GM23248 (cell line): ENCODE data around the gene SLC22A24. TPM values are rescaled to one million over a fixed set of nuclear protein-coding genes. Genes with fewer than 3 reads are reported as not detected.

Experiments used
- DNase-seq: peaks from one replicate; pipeline ENCODE4 v3.0.0-alpha.2; 2015
- H2AFZ ChIP-seq: fragments of 200-600 bp; sonication (generic); 2 replicates; pipeline ENCODE4 v1.6.1; 2016; ENCODE audit warnings: antibody characterized with exemption
- H3F3A ChIP-seq: fragments of 200-600 bp; sonication (generic); 2 replicates; pipeline ENCODE4 v1.6.1; 2016; ENCODE audit warnings: mild to moderate bottlenecking, antibody characterized with exemption, mixed run types; ENCODE audit not compliant: insufficient read depth
- H3K27ac ChIP-seq: fragments of 200-600 bp; sonication (generic); 2 replicates; pipeline ENCODE4 v1.5.1; 2016; ENCODE audit warnings: mild to moderate bottlenecking
- H3K27me3 ChIP-seq: fragments of 200-600 bp; sonication (generic); replicated peaks from 2 replicates; pipeline ENCODE4 v1.6.1; 2016; ENCODE audit warnings: mild to moderate bottlenecking; ENCODE audit not compliant: insufficient read depth
- H3K36me3 ChIP-seq: fragments of 200-600 bp; sonication (generic); 2 replicates; pipeline ENCODE4 v1.6.1; 2016; ENCODE audit warnings: low read depth, mild to moderate bottlenecking
- H3K4me1 ChIP-seq: fragments of 200-600 bp; sonication (generic); 2 replicates; pipeline ENCODE4 v1.6.1; 2016; ENCODE audit warnings: mild to moderate bottlenecking; ENCODE audit not compliant: insufficient read depth
- H3K4me2 ChIP-seq: fragments of 200-600 bp; sonication (generic); one replicate; pipeline ENCODE4 v1.6.1; 2016; ENCODE audit warnings: mild to moderate bottlenecking; ENCODE audit not compliant: unreplicated experiment
- H3K4me3 ChIP-seq: fragments of 200-600 bp; sonication (generic); 2 replicates; pipeline ENCODE4 v1.5.1; 2016; ENCODE audit warnings: mild to moderate bottlenecking
- H3K79me2 ChIP-seq: fragments of 200-600 bp; sonication (generic); 2 replicates; pipeline ENCODE4 v1.6.1; 2016; ENCODE audit warnings: mild to moderate bottlenecking; ENCODE audit not compliant: insufficient read depth
- H3K9ac ChIP-seq: fragments of 200-600 bp; sonication (generic); 2 replicates; pipeline ENCODE4 v1.6.1; 2016; ENCODE audit warnings: mild to moderate bottlenecking
- H3K9me2 ChIP-seq: fragments of 200-600 bp; sonication (generic); 2 replicates; pipeline ENCODE4 v1.6.1; 2016; ENCODE audit warnings: mixed run types, mild to moderate bottlenecking, moderate library complexity; ENCODE audit not compliant: insufficient read depth
- H3K9me3 ChIP-seq: fragments of 200-600 bp; sonication (generic); one replicate; pipeline ENCODE4 v1.6.1; 2017; ENCODE audit warnings: low read depth
- H4K20me1 ChIP-seq: fragments of 200-600 bp; sonication (generic); 2 replicates; pipeline ENCODE4 v1.6.0; 2016; ENCODE audit not compliant: insufficient read depth
- EZH2 ChIP-seq: fragments of 200-600 bp; sonication (generic); IDR thresholded peaks from 2 replicates; pipeline ENCODE4 v1.6.1; 2018; ENCODE audit warnings: antibody characterized with exemption, mild to moderate bottlenecking; ENCODE audit not compliant: insufficient read depth, poor library complexity, severe bottlenecking
- EZH2phosphoT487 ChIP-seq: fragments of 200-600 bp; sonication (generic); IDR thresholded peaks from 2 replicates; pipeline ENCODE4 v1.6.1; 2018; ENCODE audit warnings: antibody characterized with exemption, moderate library complexity, mild to moderate bottlenecking, low read depth; ENCODE audit not compliant: insufficient read depth
- WGBS, 2 experiments: methylation state at CpG; one replicate each; pipeline ENCODE4 v1.1.6; 2015 to 2017; ENCODE audit warnings: low lambda C conversion rate in 2 of 2, low coverage in 1 of 2; ENCODE audit errors: missing lambda C conversion rate in 2 of 2; 5-methylcytosine and 5-hydroxymethylcytosine counted together
- in situ Hi-C: fragments of 300-500 bp; cut with MboI; formaldehyde crosslinking; loops from 2 replicates; pipeline ENCODE4 v1.15.0; 2020
- polyA plus RNA-seq: library from polyadenylated mRNA; unstranded; fragments of >200 nt; fragmentation: Nextera tagmentation; extraction: Ambion mirVana; gene quantifications from 2 replicates; pipeline ENCODE4 v1.2.1, GENCODE V29; 2016
- total RNA-seq: library from RNA; depleted of rRNA; stranded (reverse); fragments of >200 nt; shearing (Covaris generic); gene quantifications from 2 replicates; pipeline ENCODE4 v1.2.3, GENCODE V29; 2014

SLC22A24 gene
- total and polyA plus RNA-seq, 2 experiments from 2014 or later, result not detected

- in situ Hi-C loops, result no loop called here
- Histone ChIP-seq H3K36me3 (no peaks in the 10 kb centered on the region), H3K9me2 (no peaks in the 10 kb centered on the region), H4K20me1 (no peaks in the 10 kb centered on the region), H3K27ac (no peak overlapping the region), H3K9me3 (no peaks in the 10 kb centered on the region), H3K4me1 (no peaks in the 10 kb centered on the region), H3K9ac (no peak overlapping the region), H2AFZ (no peak overlapping the region), H3F3A (no peaks in the 10 kb centered on the region), H3K79me2 (no peaks in the 10 kb centered on the region), H3K4me2 (no peak overlapping the region), H3K4me3 (no peak overlapping the region), H3K27me3 (no peaks in the 10 kb centered on the region)
- DNase-seq, result peak; percentile 35
- no peak for TF ChIP-seq EZH2
- no peak for TF ChIP-seq EZH2phosphoT487
- WGBS, 2 experiments, result 25 to 27% methylated on average over 4 of the region's 4 CpGs
Measured at GRCh38 chr11:63165706-63166310, 21.8 kb upstream of the SLC22A24 start.

GRCh38 chr11:63155794-63156193 lies 11.8 kb upstream of the SLC22A24 start:
- in situ Hi-C loops, result no loop called here
- TF ChIP-seq EZH2phosphoT487, result no peak
- TF ChIP-seq EZH2, result no peak

GRCh38 chr11:63146581-63146980 lies 2.6 kb upstream of the SLC22A24 start:
- Histone ChIP-seq H3F3A (no peaks in the 10 kb centered on the region), H3K27me3 (no peaks in the 10 kb centered on the region), H3K79me2 (no peaks in the 10 kb centered on the region), H3K4me1 (no peaks in the 10 kb centered on the region), H2AFZ (no peak overlapping the region), H3K9me2 (no peaks in the 10 kb centered on the region), H3K4me2 (no peak overlapping the region), H4K20me1 (no peaks in the 10 kb centered on the region), H3K4me3 (no peak overlapping the region), H3K36me3 (no peaks in the 10 kb centered on the region), H3K27ac (no peak overlapping the region), H3K9ac (no peak overlapping the region), H3K9me3 (no peaks in the 10 kb centered on the region)
- in situ Hi-C loops, result no loop called here
- DNase-seq, result no peak
- 17 to 23% methylated on average over 2 of the region's 2 CpGs for WGBS, 2 experiments
- TF ChIP-seq EZH2, result no peak
- no peak for TF ChIP-seq EZH2phosphoT487

More at GRCh38 chr11:63155794-63156193, 11.8 kb upstream of the SLC22A24 start:
- DNase-seq, result no peak
- Histone ChIP-seq H3K9me2 (no peaks in the 10 kb centered on the region), H3K9ac (no peak overlapping the region), H3K36me3 (no peaks in the 10 kb centered on the region), H2AFZ (no peak overlapping the region), H3K9me3 (no peaks in the 10 kb centered on the region), H3K27me3 (no peaks in the 10 kb centered on the region), H3K27ac (no peak overlapping the region), H3K4me2 (no peak overlapping the region), H4K20me1 (no peaks in the 10 kb centered on the region), H3K4me1 (no peaks in the 10 kb centered on the region), H3K4me3 (no peak overlapping the region), H3K79me2 (no peaks in the 10 kb centered on the region), H3F3A (no peaks in the 10 kb centered on the region)
- WGBS, 2 experiments, result 7 to 39% methylated on average over 1 of the region's 1 CpG

GRCh38 chr11:63142459-63142858 lies 1.6 kb downstream of the SLC22A24 start:
- in situ Hi-C loops, result no loop called here
- WGBS, 2 experiments, result 24 to 29% methylated on average over 3 of the region's 3 CpGs
- no peak for DNase-seq

More at GRCh38 chr11:63142459-63142858, 1.6 kb downstream of the SLC22A24 start:
- H3K4me1 ChIP-seq, result no peaks in the 10 kb centered on the region
- H3K4me2 ChIP-seq, result no peak overlapping the region
- H3K9me2 ChIP-seq, result no peaks in the 10 kb centered on the region
- no peaks in the 10 kb centered on the region for H3K79me2 ChIP-seq
- no peaks in the 10 kb centered on the region for H3K36me3 ChIP-seq
- no peaks in the 10 kb centered on the region for H3F3A ChIP-seq
- no peaks in the 10 kb centered on the region for H3K9me3 ChIP-seq
- no peak overlapping the region for H3K27ac ChIP-seq
- H3K27me3 ChIP-seq, result no peaks in the 10 kb centered on the region
- H2AFZ ChIP-seq, result no peak overlapping the region
- no peak overlapping the region for H3K9ac ChIP-seq
- H4K20me1 ChIP-seq, result no peaks in the 10 kb centered on the region
- H3K4me3 ChIP-seq, result no peak overlapping the region
- TF ChIP-seq EZH2, result no peak
- no peak for TF ChIP-seq EZH2phosphoT487
